Activated CD4-positive, alpha-beta T cell treated with anti-CD3 and anti-CD28 coated beads, Interleukin-2, Interleukin-4, amounts not matched to agents 100 ng/mL and 50 ng/mL, durations not matched to agents 16 hours and 8 hours (primary cell): Measurements from ENCODE around the gene MCC.

Source experiments
- DNase-seq: peaks from one replicate; pipeline ENCODE4 v3.0.0-alpha.2; 2020; ENCODE audit warnings: low spot score

Gene MCC

GRCh38 chr5:113142186-113142585 is 346.1 kb downstream of the MCC start:
- DNase-seq, result no peak

GRCh38 chr5:113140837-113141671 is 347.2 kb downstream of the MCC start:
- no peak for DNase-seq

DNA sequence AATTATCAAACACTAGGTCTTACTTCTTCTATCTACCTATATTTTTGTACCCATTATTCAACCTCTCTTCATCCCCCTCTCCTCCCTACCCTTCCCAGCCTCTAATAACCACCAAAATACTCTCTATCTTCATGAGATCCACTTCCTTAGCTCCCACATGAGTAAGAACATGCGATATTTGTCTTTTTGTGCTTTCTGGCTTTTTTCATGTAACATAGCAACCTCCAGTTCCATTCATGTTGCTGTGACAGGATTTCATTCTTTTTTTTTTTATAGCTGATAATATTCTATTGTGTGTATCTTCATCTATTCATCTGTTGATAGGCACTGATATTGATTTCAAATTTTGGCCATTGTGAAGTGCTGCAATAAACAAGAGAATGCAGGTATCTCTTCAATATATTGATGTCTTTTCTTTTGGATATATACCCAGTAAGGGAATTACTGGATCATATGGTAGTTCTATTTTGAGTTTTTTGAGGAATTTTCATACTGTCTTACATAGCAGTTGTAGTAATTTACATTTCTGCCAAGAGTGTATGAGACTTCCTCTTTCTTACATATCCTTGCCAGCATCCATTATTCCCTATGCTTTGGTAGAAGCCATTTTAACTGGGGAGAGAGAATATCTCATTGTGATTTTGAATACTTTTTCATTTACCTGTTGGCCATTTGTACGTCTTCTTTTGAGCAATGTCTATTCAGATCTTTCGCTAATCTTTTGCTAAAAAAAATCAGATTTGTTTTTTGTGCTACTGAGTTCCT is 354.9 kb downstream of the MCC start:
- DNase-seq, result no peak

DNA sequence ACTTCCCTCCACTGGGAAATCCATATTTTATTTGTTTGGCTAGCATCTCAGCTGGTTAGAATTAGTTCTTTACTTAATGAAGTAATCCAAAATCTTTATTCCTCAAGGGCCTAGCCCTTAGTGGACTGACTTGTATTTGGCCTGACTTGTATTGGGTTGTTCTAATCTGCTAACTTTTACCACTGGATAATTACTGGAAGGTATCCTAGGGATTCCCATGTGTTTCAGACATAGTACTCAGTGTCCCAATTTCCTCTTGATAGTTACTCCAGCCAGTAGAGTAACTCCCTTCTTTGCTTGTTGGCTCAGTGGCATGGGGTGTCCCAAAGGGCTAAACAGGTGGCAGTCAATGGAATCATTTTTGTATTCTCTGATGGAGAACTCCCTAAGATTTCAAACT is 355.7 kb downstream of the MCC start:
- no peak for DNase-seq

- no peak for DNase-seq
Observed at GRCh38 chr5:113128641-113129330, 359.5 kb downstream of the MCC start.

- DNase-seq, result no peak
Observed at GRCh38 chr5:113128082-113128481, 360.2 kb downstream of the MCC start.

DNA sequence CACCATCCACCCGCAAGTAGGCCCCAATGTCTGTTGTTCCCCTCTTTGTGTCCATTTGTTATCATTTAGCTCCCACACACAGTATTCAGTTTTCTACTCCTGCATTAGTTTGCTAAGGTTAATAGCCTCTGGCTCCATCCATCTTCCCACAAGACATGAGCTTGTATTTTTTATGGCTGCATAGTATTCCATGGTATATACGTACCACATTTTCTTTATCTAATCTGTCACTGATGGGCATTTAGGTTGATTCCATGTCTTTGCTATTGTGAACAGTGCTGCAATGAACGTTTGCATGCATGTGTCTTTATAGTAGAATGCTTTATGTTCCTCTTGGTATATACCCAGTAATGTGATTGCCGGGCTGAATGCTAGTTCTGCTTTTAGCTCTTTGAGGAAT is 361.2 kb downstream of the MCC start:
- no peak for DNase-seq

- DNase-seq, result no peak
Observed at GRCh38 chr5:113125371-113125770, 362.9 kb downstream of the MCC start.

DNA sequence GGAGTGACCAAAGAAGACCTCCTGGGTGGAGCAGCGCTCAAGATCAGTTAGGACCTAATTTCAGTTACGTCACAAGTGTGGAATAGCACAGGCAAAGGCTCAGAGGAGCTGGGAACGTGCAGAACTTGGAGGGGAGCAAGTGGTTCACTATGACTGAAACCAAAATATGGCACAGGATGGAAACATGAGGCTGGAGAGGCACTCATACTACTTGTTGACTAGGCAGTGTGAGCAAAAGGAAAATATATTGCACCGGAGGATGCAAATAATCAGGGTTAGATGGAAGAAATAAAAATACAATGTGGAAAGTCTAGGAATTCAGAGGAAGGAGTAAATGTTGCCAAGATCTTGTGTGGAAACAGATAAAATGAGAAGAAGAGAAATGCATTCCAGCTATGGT is 363.3 kb downstream of the MCC start:
- DNase-seq, result no peak

GRCh38 chr5:113124265-113124664 is 364.0 kb downstream of the MCC start:
- DNase-seq, result no peak

DNA sequence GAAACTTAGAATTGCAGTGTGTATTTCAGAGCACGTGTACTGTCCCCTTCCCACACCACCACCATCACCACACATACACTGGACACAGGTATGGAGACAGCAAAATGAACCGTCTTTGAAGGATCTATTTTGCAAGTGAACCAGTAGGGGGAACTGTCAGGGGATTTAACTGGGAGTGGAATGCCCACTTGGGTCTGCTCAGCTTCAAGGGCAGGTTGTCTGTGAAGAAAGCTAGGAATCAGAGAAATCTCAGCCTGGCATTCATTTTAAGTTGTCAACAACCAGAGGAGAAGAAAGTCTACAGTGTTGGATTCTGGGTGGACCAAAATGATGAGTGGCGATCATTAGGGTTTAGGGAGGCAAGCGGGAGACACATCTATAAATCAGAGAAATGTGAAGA is 364.6 kb downstream of the MCC start:
- no peak for DNase-seq

GRCh38 chr5:113122053-113122452 is 366.2 kb downstream of the MCC start:
- no peak for DNase-seq

DNA sequence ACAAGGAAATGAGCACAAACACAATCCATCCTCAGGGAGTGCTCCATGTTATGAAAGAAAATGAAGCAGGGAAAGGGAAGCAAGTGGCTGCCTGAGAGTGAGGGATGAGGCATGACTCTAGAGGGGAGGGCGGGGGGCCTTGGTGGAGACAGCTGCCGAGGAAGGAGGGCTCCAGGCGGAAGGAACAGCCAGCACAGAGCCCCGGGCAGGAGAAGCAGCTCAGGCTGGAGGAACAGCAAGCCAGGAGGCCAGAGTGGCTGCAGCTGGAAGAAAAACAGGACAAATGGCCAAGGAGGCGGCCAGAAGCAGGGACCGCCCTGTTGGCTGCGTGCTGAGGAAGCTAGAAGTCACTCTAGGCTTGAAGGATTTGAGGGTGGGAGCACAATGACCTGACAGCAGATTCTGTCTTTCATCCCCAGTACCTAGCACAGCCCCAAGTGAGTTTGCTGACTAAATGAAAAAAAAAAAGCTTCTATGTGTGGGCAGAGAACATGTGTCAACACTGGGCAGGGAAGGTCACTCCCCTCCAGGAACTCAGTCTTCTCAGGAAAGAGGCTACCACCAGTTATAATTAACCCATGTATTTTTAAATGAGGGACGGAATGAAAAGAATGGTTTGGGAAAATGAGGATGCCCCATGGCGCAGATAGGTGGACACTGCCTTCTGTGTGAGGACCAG is 368.9 kb downstream of the MCC start:
- no peak for DNase-seq

GRCh38 chr5:113118765-113119164 is 369.5 kb downstream of the MCC start:
- no peak for DNase-seq

GRCh38 chr5:113118298-113118697 is 370.0 kb downstream of the MCC start:
- no peak for DNase-seq

- DNase-seq, result no peak
Observed at GRCh38 chr5:113117543-113118115, 370.6 kb downstream of the MCC start.

GRCh38 chr5:113115956-113116355 is 372.3 kb downstream of the MCC start:
- DNase-seq, result no peak

- DNase-seq, result no peak
Observed at GRCh38 chr5:113115061-113115460, 373.2 kb downstream of the MCC start.

DNA sequence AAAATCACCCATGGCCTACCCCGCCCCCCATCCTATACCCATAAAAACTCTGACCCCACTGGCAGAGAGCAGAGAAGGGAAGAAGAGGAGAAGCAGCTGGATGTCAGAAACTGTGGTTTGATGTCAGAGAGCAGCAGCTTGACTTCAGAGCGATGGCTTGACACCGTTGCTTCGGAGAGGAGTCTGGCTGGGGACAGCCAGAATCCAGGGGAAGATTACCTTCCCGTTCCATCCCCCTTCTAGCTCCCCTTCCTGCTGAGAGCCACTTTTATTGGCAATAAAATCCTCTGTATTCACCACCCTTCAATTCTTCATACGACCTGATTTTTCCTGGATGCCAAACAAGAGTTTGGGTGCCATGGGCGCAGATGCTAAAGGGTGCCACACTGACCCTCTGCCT is 373.7 kb downstream of the MCC start:
- DNase-seq, result no peak

- no peak for DNase-seq
Observed at GRCh38 chr5:113112435-113112834, 375.8 kb downstream of the MCC start.

- no peak for DNase-seq
Observed at GRCh38 chr5:113110117-113110516, 378.1 kb downstream of the MCC start.

GRCh38 chr5:113109344-113109743 is 378.9 kb downstream of the MCC start:
- DNase-seq, result no peak
